GM19099 (cell line): ENCODE measurements around the gene NBAS.

Experiments used
- POLR2A ChIP-seq: IDR thresholded peaks from 3 replicates; pipeline ENCODE4 v1.6.1; 2011; ENCODE audit warnings: low read depth; ENCODE audit not compliant: insufficient read length; ENCODE audit errors: extremely low read depth

The NBAS gene

DNA sequence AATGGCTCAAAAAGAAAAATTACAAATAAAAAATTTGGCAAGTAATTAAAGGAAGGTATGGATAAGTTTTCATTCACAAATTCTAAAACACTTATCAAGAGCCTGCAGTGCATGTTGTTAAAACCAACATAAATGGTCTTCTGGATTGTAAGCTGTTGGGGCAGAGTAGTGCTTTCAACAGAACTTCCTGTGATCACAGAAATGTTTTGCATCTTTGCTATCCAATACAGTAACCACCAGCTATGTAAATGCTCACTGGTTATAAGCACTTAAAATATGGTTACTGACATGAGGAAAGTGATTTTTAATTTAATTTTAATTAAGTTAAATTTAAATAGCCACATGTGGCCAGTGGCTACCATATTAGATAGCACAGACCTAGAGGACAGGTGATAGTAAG, 133.1 kb downstream of the NBAS start:
- TF ChIP-seq POLR2A = no peak

GRCh38 chr2:15426606-15427005, 134.5 kb downstream of the NBAS start:
- TF ChIP-seq POLR2A = no peak

GRCh38 chr2:15425712-15426111, 135.4 kb downstream of the NBAS start:
- TF ChIP-seq POLR2A = no peak

DNA sequence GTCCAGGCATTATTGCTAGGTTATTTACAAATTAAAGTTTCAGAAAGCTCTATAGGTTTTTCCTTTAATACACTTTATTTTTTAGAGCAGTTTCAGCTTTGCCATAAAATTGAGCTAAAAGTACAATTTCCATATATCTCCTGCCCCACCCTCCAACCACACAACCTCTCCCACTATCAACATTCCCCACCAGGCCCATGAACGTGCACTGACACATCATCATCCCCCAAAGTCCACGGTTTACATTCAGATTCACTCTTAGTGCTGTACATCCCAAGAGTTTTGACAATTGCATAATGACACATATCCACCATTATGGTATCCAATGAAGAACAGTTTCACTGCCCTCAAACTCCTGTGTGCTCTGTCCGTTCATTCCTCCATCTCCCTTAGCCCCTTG, 139.4 kb downstream of the NBAS start:
- no peak for TF ChIP-seq POLR2A

DNA sequence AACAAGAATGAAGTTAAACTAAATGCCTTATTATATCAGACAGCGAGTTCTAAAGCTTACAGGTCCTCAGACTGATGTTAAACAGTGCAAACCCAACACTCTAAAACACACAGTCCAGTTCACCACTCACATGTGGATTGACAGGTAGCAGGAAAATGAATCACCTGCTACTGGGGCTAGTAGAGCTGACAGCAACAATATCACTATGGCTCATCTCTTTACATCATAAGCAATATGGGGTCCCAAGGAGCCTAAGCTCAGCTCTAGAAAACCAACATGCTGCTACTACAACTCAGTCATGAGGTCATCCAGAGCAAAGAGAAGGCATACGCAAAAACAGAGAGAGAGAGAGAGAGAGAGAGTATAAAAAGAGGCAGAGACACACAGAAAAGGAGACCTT, 145.4 kb downstream of the NBAS start:
- no peak for TF ChIP-seq POLR2A

- no peak for TF ChIP-seq POLR2A
These were observed 148.4 kb downstream of the NBAS start for GRCh38 chr2:15412779-15413178.

DNA sequence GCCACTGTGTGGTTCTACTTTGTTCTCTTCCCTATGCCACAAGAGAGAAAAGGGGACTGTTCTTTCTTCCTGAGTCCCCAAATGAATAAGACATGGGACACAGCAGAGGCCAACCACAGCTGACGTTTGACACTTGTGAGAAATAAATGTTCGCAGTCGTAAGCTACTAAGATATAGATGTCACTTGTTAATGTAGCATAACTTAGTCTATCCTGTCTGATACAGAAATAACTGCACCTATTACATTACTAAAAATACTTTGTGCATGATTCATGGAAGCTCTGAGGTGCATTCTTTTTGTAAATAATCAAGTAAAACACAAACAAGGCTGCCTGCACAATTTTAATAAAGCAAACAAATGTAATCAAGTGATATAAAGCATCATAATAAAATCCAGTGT, 148.8 kb downstream of the NBAS start:
- no peak for TF ChIP-seq POLR2A

GRCh38 chr2:15410884-15411283, 150.2 kb downstream of the NBAS start:
- no peak for TF ChIP-seq POLR2A

DNA sequence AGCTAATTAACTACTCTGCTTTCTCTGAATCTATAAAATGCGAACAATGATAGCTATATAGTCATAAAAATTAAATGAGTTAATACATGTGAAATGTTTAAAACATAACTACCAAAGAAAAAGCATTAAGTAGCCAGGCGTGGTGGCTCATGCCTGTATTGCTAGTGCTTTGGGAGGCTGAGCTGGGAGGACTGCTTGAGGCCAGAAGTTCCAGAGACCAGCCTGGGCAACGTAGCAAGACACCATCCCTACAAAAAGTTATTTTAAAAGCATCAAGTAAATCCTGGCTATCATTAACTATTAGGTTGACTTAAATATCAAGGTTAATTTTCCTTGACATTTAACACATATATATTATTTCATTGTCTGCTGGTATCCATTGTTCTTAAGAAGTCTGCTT, 152.4 kb downstream of the NBAS start:
- TF ChIP-seq POLR2A = no peak

- no peak for TF ChIP-seq POLR2A
These were observed 153.5 kb downstream of the NBAS start for GRCh38 chr2:15407666-15408065.

- TF ChIP-seq POLR2A = no peak
These were observed 160.8 kb downstream of the NBAS start for GRCh38 chr2:15400240-15400826.

- TF ChIP-seq POLR2A = no peak
These were observed 161.9 kb downstream of the NBAS start for GRCh38 chr2:15399241-15399640.

DNA sequence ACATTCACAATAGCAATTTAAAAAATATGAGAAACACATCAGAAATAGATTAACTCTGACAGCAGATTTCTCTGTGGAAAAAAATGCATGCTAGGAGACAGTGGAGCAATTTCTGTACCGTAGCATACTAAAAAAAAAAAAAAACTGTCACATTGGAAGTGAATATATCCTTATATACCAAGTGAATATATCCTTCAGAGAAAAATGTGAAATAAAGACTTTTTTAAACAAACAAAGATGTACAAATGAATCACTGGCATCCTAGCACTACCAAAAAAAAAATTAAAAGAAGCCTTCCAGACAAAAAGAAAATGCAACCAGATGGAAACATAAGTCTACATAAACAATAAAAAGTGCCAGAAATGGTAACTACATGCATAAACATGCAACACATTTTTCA, 169.4 kb downstream of the NBAS start:
- no peak for TF ChIP-seq POLR2A

DNA sequence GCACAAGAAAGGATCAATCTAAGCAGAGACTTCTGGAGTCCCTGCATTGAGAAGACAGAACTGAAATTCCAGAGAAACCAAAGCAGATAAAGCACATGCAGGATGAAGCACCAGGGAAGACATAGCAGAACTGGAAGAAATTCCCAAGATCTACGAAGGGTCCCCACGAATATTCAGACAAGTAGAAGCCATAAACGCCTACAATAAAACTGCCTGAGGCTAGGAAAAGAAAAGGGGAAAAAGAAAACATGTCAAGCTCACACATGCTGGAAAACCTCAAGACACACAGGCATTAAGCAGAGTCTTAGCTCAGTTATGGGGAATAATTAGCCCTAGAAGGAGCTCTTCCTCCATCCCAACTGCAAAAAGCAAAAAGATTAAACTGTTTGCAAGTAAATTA, 171.2 kb downstream of the NBAS start:
- TF ChIP-seq POLR2A = no peak

GRCh38 chr2:15389326-15389700, 171.8 kb downstream of the NBAS start:
- TF ChIP-seq POLR2A = no peak

DNA sequence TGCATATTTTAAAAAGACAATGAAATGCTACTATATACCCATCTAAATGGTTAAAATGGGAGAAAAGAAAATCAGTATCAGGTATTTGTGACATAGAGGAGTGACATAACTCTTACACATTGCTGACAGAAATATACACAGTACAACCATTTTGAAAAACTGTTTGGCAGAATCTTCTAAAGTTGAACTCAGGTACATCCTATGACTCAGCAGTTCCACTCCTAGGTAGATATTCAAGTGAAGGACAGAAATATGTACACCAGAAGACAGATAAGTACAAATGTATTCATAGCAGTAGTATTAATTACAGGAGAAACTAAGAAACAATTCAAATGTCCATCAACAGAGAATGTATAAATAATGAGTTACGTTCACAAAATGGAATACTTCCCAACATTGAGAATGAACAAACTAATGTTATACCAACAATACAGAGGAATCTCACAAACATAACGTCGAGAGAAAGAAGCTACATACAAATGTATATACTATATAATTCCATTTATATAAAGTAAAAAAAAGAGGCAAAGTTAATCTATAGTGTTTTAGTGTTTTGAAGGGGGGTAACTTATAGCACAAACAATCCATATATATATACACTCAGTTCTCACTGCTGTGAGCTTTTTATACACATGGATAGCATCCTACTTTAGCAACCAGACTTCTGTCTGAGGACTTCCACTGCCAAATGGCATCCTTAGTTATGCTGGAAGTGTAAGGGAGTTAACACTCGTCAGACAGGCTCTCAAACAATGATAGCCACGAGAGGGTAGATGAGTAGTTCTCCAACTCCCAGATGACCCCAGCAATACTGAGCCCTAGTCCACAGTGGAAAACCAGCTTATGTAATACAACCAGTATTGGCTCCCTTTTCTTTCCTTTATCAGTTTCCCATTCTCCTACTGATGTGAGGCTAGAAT, 172.5 kb downstream of the NBAS start:
- TF ChIP-seq POLR2A = no peak

DNA sequence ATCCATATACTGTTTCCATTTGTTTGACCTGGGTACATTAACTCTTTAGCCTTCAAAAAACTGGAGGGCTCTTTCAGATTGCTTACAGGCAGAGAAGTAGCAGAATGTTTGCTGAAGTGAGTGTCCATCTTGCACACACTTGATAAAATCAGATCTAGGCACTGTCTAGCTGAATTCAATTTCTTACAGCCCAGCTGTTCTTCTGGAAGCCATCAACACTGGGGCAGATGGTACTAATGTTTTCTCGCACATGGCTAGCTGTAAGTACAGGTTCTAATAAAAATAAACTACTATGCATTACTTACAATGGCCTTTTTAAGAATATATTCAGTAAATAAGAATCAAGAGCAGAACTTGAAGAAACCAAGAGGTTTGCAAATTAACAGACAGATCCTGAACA, 175.9 kb downstream of the NBAS start:
- no peak for TF ChIP-seq POLR2A

DNA sequence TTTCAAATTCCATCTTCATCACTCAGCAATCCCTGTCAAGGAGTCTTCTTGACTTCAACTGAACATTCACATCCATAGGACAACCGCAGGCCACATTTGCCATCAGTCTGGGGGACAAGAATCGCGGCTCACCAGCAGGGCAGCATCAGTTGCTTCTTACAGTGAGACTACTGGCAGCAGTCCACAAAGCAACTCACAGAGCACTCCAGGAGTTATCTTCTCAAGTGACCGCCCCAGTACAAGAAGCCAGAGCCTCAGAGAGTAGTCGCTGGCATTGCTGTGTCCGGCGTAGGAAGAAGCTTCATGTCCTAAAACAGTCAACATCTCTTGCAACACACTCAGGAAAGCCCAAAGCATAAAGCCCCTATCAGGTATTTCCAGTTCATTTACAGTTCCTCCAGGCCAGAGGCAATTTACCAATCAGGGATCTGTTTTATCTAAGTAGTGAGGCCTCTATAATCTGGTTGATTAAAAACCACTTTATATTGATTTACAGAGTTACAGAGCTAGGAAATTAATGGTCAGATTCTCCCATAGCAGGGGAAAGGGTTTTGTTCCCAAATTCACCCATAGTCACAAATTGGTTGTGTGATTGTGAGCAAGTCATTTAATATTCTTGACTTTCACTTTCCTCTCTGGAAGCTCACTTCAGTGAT, 177.3 kb downstream of the NBAS start:
- no peak for TF ChIP-seq POLR2A
